ENCODE results near the gene ARPC1A.

DNA sequence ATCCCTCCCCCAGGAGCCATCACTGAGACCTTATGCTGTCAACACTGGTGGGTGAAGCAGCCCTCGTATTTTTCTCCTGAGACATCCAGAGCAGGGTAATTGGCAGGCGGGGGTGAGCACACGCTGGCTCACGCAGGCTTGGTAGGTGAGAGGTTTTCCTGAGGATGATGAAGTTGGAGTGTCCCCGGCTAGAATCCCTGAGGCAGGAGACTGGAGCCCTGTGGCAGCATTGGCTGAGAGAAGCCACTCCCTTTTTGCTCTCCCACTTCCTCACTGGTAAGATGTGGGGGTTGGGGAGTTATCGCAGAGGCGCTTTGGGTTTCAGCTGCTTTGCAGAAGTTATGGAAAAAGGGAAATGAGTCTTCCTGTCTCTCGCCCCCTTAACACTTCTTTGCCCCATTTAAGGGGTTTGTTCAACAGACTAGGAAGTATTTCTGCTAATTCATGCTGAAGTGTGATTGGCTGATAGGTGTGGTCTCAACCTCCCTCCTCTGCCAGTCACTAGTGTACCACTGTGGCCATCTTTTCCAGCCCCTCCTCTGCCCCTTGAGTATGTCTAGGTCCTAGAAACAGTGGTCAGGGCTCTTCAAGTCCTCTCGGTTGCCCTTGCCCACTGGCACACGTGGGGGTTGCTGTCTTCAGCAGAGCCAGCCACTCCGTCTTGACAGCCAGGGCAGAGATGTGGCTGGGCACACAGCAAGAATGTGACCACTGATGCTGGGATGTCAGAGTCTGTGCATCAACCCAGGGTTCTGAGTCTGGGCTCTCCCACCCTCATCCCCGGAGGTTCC is 54.5 kb downstream of the ARPC1A start:
- TF ChIP-seq CTCF (IDR thresholded peaks at IDR 0.05), result no peak
- no peak for TF ChIP-seq TCF12 (IDR thresholded peaks at IDR 0.05)
- TF ChIP-seq EP300 (IDR thresholded peaks at IDR 0.05; ENCODE audit: borderline replicate concordance in 1 of 2, low read depth in 1 of 2, low read length in 1 of 2), result no peak

Data from SK-N-SH (cell line).